Measurements from ENCODE around the gene PROSER2. TPM values are rescaled to one million over a fixed set of nuclear protein-coding genes. Genes with fewer than 3 reads are reported as not detected.

PROSER2 gene
- total and polyA plus RNA-seq, 9 of the 15 experiments (the other 6 are each of a cell fraction or from before 2014, with no cell fraction given) = 0.62 to 14.8 (median 2.9) TPM

DNA sequence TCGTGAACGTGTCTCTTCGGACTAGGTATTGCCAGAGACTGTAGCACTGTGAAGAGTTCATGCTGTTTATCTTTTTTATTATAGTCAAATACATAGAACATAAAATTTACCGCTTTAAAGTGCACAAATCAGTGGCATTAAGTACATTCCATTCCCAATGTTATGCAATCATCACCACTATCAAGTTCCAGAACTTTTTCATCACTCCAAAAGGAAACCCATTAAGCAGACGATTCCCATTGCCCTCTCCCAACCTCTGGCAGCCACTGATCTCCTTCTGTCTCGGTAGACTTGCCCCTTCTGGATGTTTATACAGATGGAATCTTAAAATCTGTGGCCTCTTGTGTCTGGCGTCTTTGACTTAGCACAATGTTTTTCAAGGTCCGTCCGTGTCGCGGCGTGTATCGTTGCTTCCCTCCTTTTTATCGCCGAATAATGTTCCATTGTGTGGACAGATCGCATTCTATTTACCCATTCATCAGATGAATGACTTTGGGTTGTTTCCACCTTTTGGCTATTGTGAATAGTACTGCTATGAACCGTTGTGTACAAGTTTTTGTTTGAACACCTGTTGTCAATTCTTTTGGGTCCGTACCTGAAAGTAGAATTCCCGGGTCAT, 2.7 kb downstream of the PROSER2 start:
- FAIRE-seq = no peak
- CTCF ChIA-PET (ENCODE audit: low intra/inter-chr PET ratio) = no interaction called here

More for the DNA sequence above, 2.7 kb downstream of the PROSER2 start:
- H3K4me1 ChIP-seq (replicated peaks in 1 of 2; ENCODE audit: control insufficient read depth in 2 of 2, insufficient read depth in 2 of 2, low read length in 2 of 2) = peaks cover 14 to 18% of the 10 kb centered on the region in 2 experiments; a peak in 4 of 5 replicates
- H2AFZ ChIP-seq (ENCODE audit: low read depth, low read length) = no peak overlapping the region
- H3K79me2 ChIP-seq (ENCODE audit: control insufficient read depth, insufficient read depth, low read length) = peaks cover 30% of the 10 kb centered on the region; the same call in 2 of the 3 replicates
- H3K4me3 ChIP-seq = no peak overlapping the region
- H3K27ac ChIP-seq (ENCODE audit: extremely low read depth, low read depth, low read length) = no peak overlapping the region
- ATAC-seq (no peak), DNase-seq (ENCODE audit: extremely low read depth in 1 of 4, low spot score in 3 of 4) (no peak)
- H3K9me3 ChIP-seq (replicated peaks; ENCODE audit: control insufficient read depth, insufficient read depth, low read depth, low read length) = no peaks in the 10 kb centered on the region
- no peaks in the 10 kb centered on the region for H3K9me1 ChIP-seq (ENCODE audit: control insufficient read depth, insufficient read depth, low read length)
- no TSS peak for BruUV-seq (replicated peaks)
- POLR2A ChIA-PET = interaction anchor here (0.7 to 1.0 kb wide), 2 partner anchors 20 to 72 kb away, joined by 3 read pairs; no protein-coding TSS in a partner anchor
- TF ChIP-seq THRAP3 (IDR thresholded peaks at IDR 0.05; ENCODE audit: borderline replicate concordance) (0 out of 2 replicates have a peak, but pooled peaks have one; percentile 33), CEBPB (tag; IDR thresholded peaks at IDR 0.05) (peak; percentile 40; the same call in 1 of the 2 replicates), NFIC (IDR thresholded peaks at IDR 0.05) (no peak)
- TF ChIP-seq, protein P1, sequence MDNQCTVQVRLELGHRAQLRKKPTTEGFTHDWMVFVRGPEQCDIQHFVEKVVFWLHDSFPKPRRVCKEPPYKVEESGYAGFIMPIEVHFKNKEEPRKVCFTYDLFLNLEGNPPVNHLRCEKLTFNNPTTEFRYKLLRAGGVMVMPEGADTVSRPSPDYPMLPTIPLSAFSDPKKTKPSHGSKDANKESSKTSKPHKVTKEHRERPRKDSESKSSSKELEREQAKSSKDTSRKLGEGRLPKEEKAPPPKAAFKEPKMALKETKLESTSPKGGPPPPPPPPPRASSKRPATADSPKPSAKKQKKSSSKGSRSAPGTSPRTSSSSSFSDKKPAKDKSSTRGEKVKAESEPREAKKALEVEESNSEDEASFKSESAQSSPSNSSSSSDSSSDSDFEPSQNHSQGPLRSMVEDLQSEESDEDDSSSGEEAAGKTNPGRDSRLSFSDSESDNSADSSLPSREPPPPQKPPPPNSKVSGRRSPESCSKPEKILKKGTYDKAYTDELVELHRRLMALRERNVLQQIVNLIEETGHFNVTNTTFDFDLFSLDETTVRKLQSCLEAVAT (IDR thresholded peaks at IDR 0.05) = peak in 1 of 2 experiments; percentile 58; a peak in 2 of 4 replicates
- WGBS (ENCODE audit: insufficient coverage, low coverage, missing lambda C conversion rate) = 76% methylated on average over 14 of the region's 19 CpGs
- no peaks in the 10 kb centered on the region for H3K36me3 ChIP-seq (ENCODE audit: control insufficient read depth, insufficient read depth, low read length)
- H3K4me2 ChIP-seq (ENCODE audit: insufficient read depth, low read length) = no peak overlapping the region
- H4K20me1 ChIP-seq (replicated peaks; ENCODE audit: control insufficient read depth, insufficient read depth, low read length) = peaks cover 19% of the 10 kb centered on the region
- intact Hi-C loops (cut with micrococcal nuclease) (no loop called here), in situ Hi-C loops (cut with MboI) (no loop called here)
- H3K27me3 ChIP-seq (ENCODE audit: control insufficient read depth in 2 of 2, insufficient read depth in 2 of 2, low read length in 2 of 2) = no peaks in the 10 kb centered on the region
- no peak overlapping the region for H3K9ac ChIP-seq (ENCODE audit: insufficient read depth in 1 of 2, low read depth in 2 of 2, low read length in 2 of 2)
